GM12878 (cell line): ENCODE measurements around the gene SOSTDC1.

Experiments
- MAX ChIP-seq: IDR thresholded peaks from 2 replicates; pipeline ENCODE4 v1.6.1; 2012; ENCODE audit warnings: low read depth, low read length, improper control_type of control experiment
- SREBF2 ChIP-seq: IDR thresholded peaks from 2 replicates; pipeline ENCODE4 v1.6.1; 2012; ENCODE audit warnings: mild to moderate bottlenecking, low read length

- TF ChIP-seq SREBF2 (no peak), MAX (no peak)
Measured at GRCh38 chr7:16450366-16450765, 15.2 kb downstream of the SOSTDC1 start.
